Measurements from ENCODE around the gene ELF3.

ELF3 gene

DNA sequence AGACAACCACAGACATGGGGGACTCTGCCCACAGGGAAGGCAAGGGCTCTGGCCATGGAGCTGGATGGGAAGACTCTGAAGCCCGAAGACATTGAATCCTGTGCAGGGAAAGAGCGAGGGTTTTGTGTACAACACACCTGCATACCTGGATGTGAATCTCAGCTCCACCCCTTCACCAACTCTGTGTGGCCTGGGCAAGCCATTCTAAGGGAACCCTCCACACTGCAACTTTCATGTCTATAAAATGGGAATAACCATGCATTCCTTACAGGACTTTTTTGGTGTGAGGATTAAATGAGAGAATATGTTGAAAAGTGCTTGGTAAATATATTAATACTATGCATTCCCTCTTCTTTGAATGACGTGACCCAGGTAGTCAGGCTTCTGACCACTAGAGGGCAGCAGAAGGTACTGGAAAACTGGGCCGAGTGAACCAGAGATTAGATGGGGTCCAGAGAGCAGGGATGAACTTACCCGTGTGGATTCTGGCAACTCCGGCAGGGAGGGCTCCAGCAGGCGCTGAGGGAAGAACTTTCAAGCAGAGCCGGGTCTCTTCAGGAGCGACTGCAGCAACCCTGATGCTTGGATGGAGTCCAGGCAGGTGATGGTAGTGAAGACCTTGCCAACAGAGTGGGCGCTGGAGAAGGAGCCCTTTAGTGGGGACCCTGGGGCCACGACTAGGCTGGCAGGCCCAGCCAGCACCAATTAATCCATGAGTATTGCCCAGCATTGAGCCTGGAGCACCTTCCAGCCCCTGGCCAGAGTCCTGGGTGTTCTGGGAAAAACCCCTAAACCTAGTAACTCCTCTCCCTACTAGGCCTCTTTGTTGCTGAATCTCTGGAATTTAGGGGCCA lies 834 bp upstream of the ELF3 start:
- Histone ChIP-seq H4K20me1 (ENCODE audit: insufficient read depth) (no peaks in the 10 kb centered on the region), H3K79me2 (ENCODE audit: insufficient read depth, low read depth) (no peaks in the 10 kb centered on the region), H3K27me3 (ENCODE audit: insufficient read depth, low read depth) (no peaks in the 10 kb centered on the region), H3K27ac (peak overlapping the region; percentile 50), H2AFZ (ENCODE audit: low read depth) (peak overlapping the region; percentile 88), H3K4me3 (IDR thresholded peaks at IDR 0.05; ENCODE audit: insufficient read depth, low read depth, low read length) (no peak overlapping the region), H3K4me2 (peak overlapping the region; percentile 87), H3K9ac (peak overlapping the region; percentile 43; the same call in 1 of the 2 replicates), H3K4me1 (ENCODE audit: low read depth, poor library complexity, severe bottlenecking) (peaks cover 21% of the 10 kb centered on the region), H3K36me3 (ENCODE audit: insufficient read depth) (no peaks in the 10 kb centered on the region)
- peak; percentile 99 for TF ChIP-seq CTCF (conservative IDR thresholded peaks at IDR 0.05; ENCODE audit: low read depth, low read length)

DNA sequence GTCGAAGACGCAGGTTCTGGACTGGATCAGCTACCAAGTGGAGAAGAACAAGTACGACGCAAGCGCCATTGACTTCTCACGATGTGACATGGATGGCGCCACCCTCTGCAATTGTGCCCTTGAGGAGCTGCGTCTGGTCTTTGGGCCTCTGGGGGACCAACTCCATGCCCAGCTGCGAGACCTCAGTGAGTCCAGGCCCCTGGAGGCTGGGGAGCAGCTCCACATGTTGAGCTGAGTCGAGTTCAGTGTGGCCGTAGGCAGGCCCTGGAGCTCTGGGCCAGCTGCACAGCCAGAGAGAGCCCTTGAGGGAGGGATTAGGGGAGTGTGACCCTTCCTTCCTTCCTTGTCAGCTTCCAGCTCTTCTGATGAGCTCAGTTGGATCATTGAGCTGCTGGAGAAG lies 1.6 kb downstream of the ELF3 start:
- Histone ChIP-seq H3K36me3 (ENCODE audit: insufficient read depth) (no peaks in the 10 kb centered on the region), H3K4me1 (ENCODE audit: low read depth, poor library complexity, severe bottlenecking) (peaks cover 21% of the 10 kb centered on the region), H3K27me3 (ENCODE audit: insufficient read depth, low read depth) (no peaks in the 10 kb centered on the region), H2AFZ (ENCODE audit: low read depth) (no peak overlapping the region), H3K27ac (no peak overlapping the region), H3K79me2 (ENCODE audit: insufficient read depth, low read depth) (no peaks in the 10 kb centered on the region), H3K4me3 (IDR thresholded peaks at IDR 0.05; ENCODE audit: insufficient read depth, low read depth, low read length) (no peak overlapping the region), H3K9ac (no peak overlapping the region), H3K4me2 (no peak overlapping the region), H4K20me1 (ENCODE audit: insufficient read depth) (no peaks in the 10 kb centered on the region)
- no peak for TF ChIP-seq CTCF (conservative IDR thresholded peaks at IDR 0.05; ENCODE audit: low read depth, low read length)

- Histone ChIP-seq H3K4me3 (IDR thresholded peaks at IDR 0.05; ENCODE audit: insufficient read depth, low read depth, low read length) (no peak overlapping the region), H3K36me3 (ENCODE audit: insufficient read depth) (no peaks in the 10 kb centered on the region), H3K79me2 (ENCODE audit: insufficient read depth, low read depth) (no peaks in the 10 kb centered on the region), H3K4me2 (no peak overlapping the region), H2AFZ (ENCODE audit: low read depth) (no peak overlapping the region), H3K27ac (no peak overlapping the region), H3K27me3 (ENCODE audit: insufficient read depth, low read depth) (no peaks in the 10 kb centered on the region), H3K4me1 (ENCODE audit: low read depth, poor library complexity, severe bottlenecking) (peaks cover 21% of the 10 kb centered on the region), H4K20me1 (ENCODE audit: insufficient read depth) (no peaks in the 10 kb centered on the region), H3K9ac (no peak overlapping the region)
- TF ChIP-seq CTCF (conservative IDR thresholded peaks at IDR 0.05; ENCODE audit: low read depth, low read length) = no peak
These were observed 2.4 kb downstream of the ELF3 start for GRCh38 chr1:202012544-202013478.

GRCh38 chr1:202013603-202014002 lies 3.2 kb downstream of the ELF3 start:
- Histone ChIP-seq H3K79me2 (ENCODE audit: insufficient read depth, low read depth) (no peaks in the 10 kb centered on the region), H3K4me1 (ENCODE audit: low read depth, poor library complexity, severe bottlenecking) (peaks cover 21% of the 10 kb centered on the region), H3K27ac (no peak overlapping the region), H3K9ac (no peak overlapping the region), H2AFZ (ENCODE audit: low read depth) (no peak overlapping the region), H3K4me3 (IDR thresholded peaks at IDR 0.05; ENCODE audit: insufficient read depth, low read depth, low read length) (no peak overlapping the region), H4K20me1 (ENCODE audit: insufficient read depth) (no peaks in the 10 kb centered on the region), H3K4me2 (no peak overlapping the region), H3K27me3 (ENCODE audit: insufficient read depth, low read depth) (no peaks in the 10 kb centered on the region), H3K36me3 (ENCODE audit: insufficient read depth) (no peaks in the 10 kb centered on the region)
- TF ChIP-seq CTCF (conservative IDR thresholded peaks at IDR 0.05; ENCODE audit: low read depth, low read length) = no peak

All from KMS-11 (cell line).